H9 (cell line): ENCODE data around the gene SCN1B. TPM values are rescaled to one million over a fixed set of nuclear protein-coding genes. Genes with fewer than 3 reads are reported as not detected.
"Not testable (repeated sequence)": the region's sequence is repeated elsewhere in the genome, so short reads cannot be mapped to it uniquely, and the experiment has no call there.

Experiments
- DNase-seq: peaks from one replicate; pipeline ENCODE4 v3.0.0-alpha.2; 2017
- H2AFZ ChIP-seq: one replicate; pipeline ENCODE4 v1.6.1; 2013; ENCODE audit warnings: mild to moderate bottlenecking, low read length, control low read depth, moderate library complexity
- H2AK5ac ChIP-seq: 2 replicates; pipeline ENCODE4 v1.6.1; 2013; ENCODE audit warnings: low read length, control low read depth, mixed read lengths; ENCODE audit not compliant: insufficient read length
- H2BK120ac ChIP-seq: one replicate; pipeline ENCODE4 v1.6.1; 2013; ENCODE audit warnings: low read depth, mild to moderate bottlenecking, low read length, control low read depth, inconsistent platforms; ENCODE audit not compliant: poor library complexity, severe bottlenecking
- H2BK12ac ChIP-seq: 2 replicates; pipeline ENCODE4 v1.6.1; 2013; ENCODE audit warnings: low read length, control low read depth, mixed read lengths, low read depth; ENCODE audit not compliant: insufficient read length
- H2BK15ac ChIP-seq: 2 replicates; pipeline ENCODE4 v1.6.1; 2013; ENCODE audit warnings: low read depth, low read length, control low read depth
- H2BK20ac ChIP-seq: one replicate; pipeline ENCODE4 v1.6.1; 2013; ENCODE audit warnings: low read depth, mild to moderate bottlenecking, low read length, control low read depth, inconsistent platforms; ENCODE audit not compliant: poor library complexity, severe bottlenecking
- H2BK5ac ChIP-seq: 2 replicates; pipeline ENCODE4 v1.6.1; 2013; ENCODE audit warnings: low read length, control low read depth, mixed read lengths; ENCODE audit not compliant: insufficient read length
- H3K14ac ChIP-seq: 2 replicates; pipeline ENCODE4 v1.6.1; 2013; ENCODE audit warnings: low read length, control low read depth; ENCODE audit not compliant: insufficient read depth
- H3K18ac ChIP-seq: 2 replicates; pipeline ENCODE4 v1.6.1; 2013; ENCODE audit warnings: low read depth, mild to moderate bottlenecking, mixed read lengths, low read length, control low read depth; ENCODE audit not compliant: insufficient read length
- H3K23ac ChIP-seq: 2 replicates; pipeline ENCODE4 v1.6.1; 2013; ENCODE audit warnings: low read length, control low read depth, mixed read lengths, low read depth; ENCODE audit not compliant: insufficient read length
- H3K23me2 ChIP-seq: 2 replicates; pipeline ENCODE4 v1.6.1; 2013; ENCODE audit warnings: low read depth, mild to moderate bottlenecking, mixed read lengths, low read length, control low read depth; ENCODE audit not compliant: insufficient read length, poor library complexity, severe bottlenecking
- H3K27ac ChIP-seq: 2 replicates; pipeline ENCODE4 v1.5.1; 2013; ENCODE audit warnings: low read length, control low read depth, mixed read lengths, low read depth; ENCODE audit not compliant: insufficient read length
- H3K27me3 ChIP-seq: 2 replicates; pipeline ENCODE4 v1.6.1; 2013; ENCODE audit warnings: low read length, control low read depth, inconsistent platforms; ENCODE audit not compliant: insufficient read depth
- H3K4ac ChIP-seq: 2 replicates; pipeline ENCODE4 v1.6.1; 2013; ENCODE audit warnings: low read depth, mild to moderate bottlenecking, control low read depth, inconsistent platforms, low read length, moderate library complexity
- H3K4me1 ChIP-seq: 2 replicates; pipeline ENCODE4 v1.6.1; 2013; ENCODE audit warnings: low read length, control low read depth, inconsistent platforms; ENCODE audit not compliant: insufficient read depth
- H3K4me2 ChIP-seq: 2 replicates; pipeline ENCODE4 v1.6.1; 2013; ENCODE audit warnings: low read length, control low read depth, mixed read lengths; ENCODE audit not compliant: insufficient read length, insufficient read depth
- H3K56ac ChIP-seq: 2 replicates; pipeline ENCODE4 v1.6.1; 2013; ENCODE audit warnings: low read depth, mild to moderate bottlenecking, mixed read lengths, low read length, control low read depth; ENCODE audit not compliant: insufficient read length
- H3K79me1 ChIP-seq: 2 replicates; pipeline ENCODE4 v1.6.1; 2013; ENCODE audit warnings: low read depth, mild to moderate bottlenecking, moderate library complexity, low read length, control low read depth, inconsistent platforms; ENCODE audit not compliant: insufficient read depth, poor library complexity, severe bottlenecking
- H3K79me2 ChIP-seq: 2 replicates; pipeline ENCODE4 v1.6.1; 2013; ENCODE audit warnings: low read length, control low read depth, inconsistent platforms; ENCODE audit not compliant: insufficient read depth
- H3K9ac ChIP-seq: 2 replicates; pipeline ENCODE4 v1.6.1; 2013; ENCODE audit warnings: low read length, control low read depth, mixed read lengths; ENCODE audit not compliant: insufficient read length; ENCODE audit errors: extremely low read depth
- H3K9me3 ChIP-seq: one replicate; pipeline ENCODE4 v1.6.1; 2013; ENCODE audit warnings: low read depth, low read length, inconsistent platforms; ENCODE audit not compliant: control insufficient read depth
- H3T11ph ChIP-seq: one replicate; pipeline ENCODE4 v1.6.1; 2013; ENCODE audit warnings: mild to moderate bottlenecking, low read length, control low read depth, inconsistent platforms
- H4K20me1 ChIP-seq: one replicate; pipeline ENCODE4 v1.6.1; 2013; ENCODE audit not compliant: control insufficient read depth, insufficient read length, insufficient read depth
- H4K5ac ChIP-seq: 2 replicates; pipeline ENCODE4 v1.6.1; 2013; ENCODE audit warnings: low read depth, mild to moderate bottlenecking, mixed read lengths, low read length, control low read depth; ENCODE audit not compliant: insufficient read length
- H4K8ac ChIP-seq: replicated peaks from 2 replicates; pipeline ENCODE4 v1.6.1; 2013; ENCODE audit warnings: low read length, control low read depth, mixed read lengths, low read depth; ENCODE audit not compliant: insufficient read length
- H4K91ac ChIP-seq: 2 replicates; pipeline ENCODE4 v1.6.1; 2013; ENCODE audit warnings: low read depth, mild to moderate bottlenecking, moderate library complexity, mixed read lengths, low read length, control low read depth; ENCODE audit not compliant: insufficient read length
- H3K27ac Mint-ChIP-seq, 3 experiments: 2 replicates in 2 of 3; 3 replicates in 1 of 3; pipeline ENCODE4 v1.8.0; 2020 to 2021; ENCODE audit warnings: mixed read lengths in 3 of 3, mild to moderate bottlenecking in 1 of 3, moderate library complexity in 1 of 3
- H3K27me3 Mint-ChIP-seq: 2 replicates; pipeline ENCODE4 v1.8.0; 2021; ENCODE audit warnings: low read depth, mild to moderate bottlenecking, moderate library complexity, mixed read lengths
- H3K36me3 Mint-ChIP-seq, 3 experiments: 2 replicates in 2 of 3; 3 replicates in 1 of 3; pipeline ENCODE4 v1.8.0; 2020 to 2021; ENCODE audit warnings: low read depth in 3 of 3, mixed read lengths in 3 of 3; ENCODE audit not compliant: insufficient read depth in 1 of 3
- H3K4me1 Mint-ChIP-seq, 2 experiments: 2 replicates each; pipeline ENCODE4 v1.8.0; 2020; ENCODE audit warnings: mixed read lengths in 2 of 2
- H3K4me3 Mint-ChIP-seq, 2 experiments: 2 replicates in 1 of 2; 3 replicates in 1 of 2; pipeline ENCODE4 v1.8.0; 2020 to 2021; ENCODE audit warnings: mild to moderate bottlenecking in 2 of 2, mixed read lengths in 2 of 2, moderate library complexity in 1 of 2
- H3K9me3 Mint-ChIP-seq, 2 experiments: 2 replicates in 1 of 2; 3 replicates in 1 of 2; pipeline ENCODE4 v1.8.0; 2020; ENCODE audit warnings: mild to moderate bottlenecking in 2 of 2, mixed read lengths in 2 of 2, moderate library complexity in 1 of 2
- WGBS: extraction: QIAGEN DNeasy Blood & Tissue Kit; methylation state at CpG from one replicate; pipeline ENCODE4 v1.1.7; 2013; ENCODE audit warnings: missing lambda C conversion rate, low lambda C conversion rate, mixed read lengths; ENCODE audit not compliant: insufficient read length; ENCODE audit errors: extremely low coverage; 5-methylcytosine and 5-hydroxymethylcytosine counted together
- total RNA-seq: library from RNA; stranded (reverse); gene quantifications from 2 replicates; pipeline ENCODE4 v1.2.1, GENCODE V29; 2021
- TF ChIP-seq, protein P1 (sequence below): fragments of 200-600 bp; sonication (generic); conservative IDR thresholded peaks from 3 replicates; pipeline ENCODE4 v1.8.0; 2021; ENCODE audit warnings: antibody characterized with exemption, mild to moderate bottlenecking

The SCN1B gene
- total RNA-seq, 1 experiment from 2014 or later, result 3.8 TPM

GRCh38 chr19:35049456-35049855 lies 19.2 kb downstream of the SCN1B start:
- no peak for DNase-seq
- TF ChIP-seq, protein P1, sequence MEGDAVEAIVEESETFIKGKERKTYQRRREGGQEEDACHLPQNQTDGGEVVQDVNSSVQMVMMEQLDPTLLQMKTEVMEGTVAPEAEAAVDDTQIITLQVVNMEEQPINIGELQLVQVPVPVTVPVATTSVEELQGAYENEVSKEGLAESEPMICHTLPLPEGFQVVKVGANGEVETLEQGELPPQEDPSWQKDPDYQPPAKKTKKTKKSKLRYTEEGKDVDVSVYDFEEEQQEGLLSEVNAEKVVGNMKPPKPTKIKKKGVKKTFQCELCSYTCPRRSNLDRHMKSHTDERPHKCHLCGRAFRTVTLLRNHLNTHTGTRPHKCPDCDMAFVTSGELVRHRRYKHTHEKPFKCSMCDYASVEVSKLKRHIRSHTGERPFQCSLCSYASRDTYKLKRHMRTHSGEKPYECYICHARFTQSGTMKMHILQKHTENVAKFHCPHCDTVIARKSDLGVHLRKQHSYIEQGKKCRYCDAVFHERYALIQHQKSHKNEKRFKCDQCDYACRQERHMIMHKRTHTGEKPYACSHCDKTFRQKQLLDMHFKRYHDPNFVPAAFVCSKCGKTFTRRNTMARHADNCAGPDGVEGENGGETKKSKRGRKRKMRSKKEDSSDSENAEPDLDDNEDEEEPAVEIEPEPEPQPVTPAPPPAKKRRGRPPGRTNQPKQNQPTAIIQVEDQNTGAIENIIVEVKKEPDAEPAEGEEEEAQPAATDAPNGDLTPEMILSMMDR, result no peak
- Histone ChIP-seq H2BK120ac (no peak overlapping the region), H4K5ac (no peak overlapping the region), H3K27ac (no peak overlapping the region), H3K9ac (no peak overlapping the region), H2BK15ac (no peak overlapping the region), H3K14ac (no peak overlapping the region), H3K27me3 (no peaks in the 10 kb centered on the region), H3K79me1 (no peaks in the 10 kb centered on the region), H3K4me2 (no peak overlapping the region), H3K4me1 (peaks cover 5% of the 10 kb centered on the region; the same call in 1 of the 2 replicates), H2BK20ac (no peak overlapping the region), H3K79me2 (no peaks in the 10 kb centered on the region), H3K23ac (no peak overlapping the region), H2AFZ (no peak overlapping the region), H4K20me1 (peaks cover 2% of the 10 kb centered on the region), H4K91ac (no peak overlapping the region), H3K23me2 (no peaks in the 10 kb centered on the region), H4K8ac (no peak overlapping the region), H3T11ph (no peak overlapping the region), H3K56ac (no peak overlapping the region), H3K4ac (no peak overlapping the region), H3K9me3 (no peaks in the 10 kb centered on the region), H2BK12ac (no peak overlapping the region), H2BK5ac (no peak overlapping the region), H3K18ac (no peak overlapping the region), H2AK5ac (no peak overlapping the region)
- Mint-ChIP-seq H3K27me3 (no peaks in the 10 kb centered on the region; the same call in 1 of the 2 replicates), H3K9me3 (no peaks in the 10 kb centered on the region), H3K36me3 (peaks cover 4 to 15% (median 10%) of the 10 kb centered on the region in 3 experiments; a peak in 4 of 7 replicates), H3K4me1 (peaks cover 17 to 26% of the 10 kb centered on the region in 2 experiments), H3K4me3 (no peak overlapping the region), H3K27ac (no peak overlapping the region)
- WGBS, result no CpG with 5 or more reads among the region's 5 CpGs

DNA sequence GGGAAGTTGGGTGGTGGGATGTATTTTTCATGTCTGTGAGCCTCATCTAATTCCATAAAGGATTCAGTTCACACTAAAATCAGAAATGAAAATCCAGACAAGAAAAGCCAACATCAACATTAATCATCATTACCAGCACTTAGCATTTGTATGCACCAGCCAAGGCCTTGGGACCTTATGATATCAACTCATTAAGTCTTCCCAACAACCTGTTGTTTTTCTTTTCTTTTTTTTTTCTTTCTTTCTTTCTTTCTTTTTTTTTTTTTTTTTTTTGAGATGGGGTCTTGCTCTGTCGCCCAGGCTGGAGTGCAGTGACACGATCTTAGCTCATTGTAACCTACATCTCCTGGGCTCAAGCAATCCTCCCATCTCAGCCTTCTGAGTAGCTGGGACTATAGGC lies 20.4 kb downstream of the SCN1B start:
- H3K18ac ChIP-seq, H3K4me1 ChIP-seq, H3K27me3 ChIP-seq, H3K23me2 ChIP-seq, H2BK15ac ChIP-seq, H4K5ac ChIP-seq, H3K27me3 Mint-ChIP-seq, H3K56ac ChIP-seq, H3K4me3 Mint-ChIP-seq, H3K79me2 ChIP-seq, H3K9me3 Mint-ChIP-seq, H4K8ac ChIP-seq, H2BK5ac ChIP-seq, H3K14ac ChIP-seq, H3K4me2 ChIP-seq, H3K9me3 ChIP-seq, H4K91ac ChIP-seq, H2BK12ac ChIP-seq, H3K23ac ChIP-seq, H3T11ph ChIP-seq, DNase-seq, H3K9ac ChIP-seq, H3K4ac ChIP-seq, H2AFZ ChIP-seq, H3K27ac Mint-ChIP-seq, H2BK120ac ChIP-seq, H2AK5ac ChIP-seq, H3K79me1 ChIP-seq, H3K27ac ChIP-seq, H2BK20ac ChIP-seq, H4K20me1 ChIP-seq: not testable (repeated sequence)
- WGBS, result no CpG with 5 or more reads among the region's 2 CpGs
- peaks cover 11 to 21% of the 10 kb centered on the region in 2 experiments for H3K4me1 Mint-ChIP-seq
- H3K36me3 Mint-ChIP-seq, result peaks cover 4 to 15% (median 10%) of the 10 kb centered on the region in 3 experiments; a peak in 4 of 7 replicates
